Stimulated activated CD8-positive, alpha-beta memory T cell treated with anti-CD3 and anti-CD28 coated beads, Interleukin-4, amount 100 ng/mL, for 24 hours (primary cell): Measurements from ENCODE around the gene WFDC2.

Experiments
- DNase-seq: peaks from one replicate; pipeline ENCODE4 v3.0.0-alpha.2; 2020; ENCODE audit warnings: low read depth

The WFDC2 gene

DNA sequence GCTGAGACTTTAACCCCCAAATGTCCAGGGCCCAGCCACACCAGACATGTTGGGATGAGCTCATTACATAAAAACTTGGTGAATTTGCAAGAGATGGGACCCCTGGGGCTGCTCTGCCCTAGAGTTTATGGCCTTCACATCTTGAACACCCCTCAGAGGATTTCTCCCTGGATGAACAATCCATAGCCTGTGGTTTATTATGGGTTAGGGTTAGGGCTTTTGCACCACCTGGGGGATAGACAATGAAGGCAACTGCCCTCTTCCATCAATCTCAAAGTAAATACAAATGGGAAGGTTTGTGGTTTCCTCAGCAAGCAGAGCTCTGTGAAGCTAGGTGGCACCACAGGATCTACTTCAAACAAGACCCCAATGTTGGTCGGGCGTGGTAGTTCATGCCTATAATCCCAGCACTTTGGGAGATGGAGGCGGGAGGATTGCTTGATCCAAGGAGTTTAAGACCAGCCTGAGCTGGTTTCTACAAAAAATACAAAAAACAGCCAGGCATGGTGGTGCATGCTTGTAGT lies 28.5 kb downstream of the WFDC2 start:
- DNase-seq = no peak

- no peak for DNase-seq
These were observed 30.5 kb downstream of the WFDC2 start for GRCh38 chr20:45500022-45500421.

DNA sequence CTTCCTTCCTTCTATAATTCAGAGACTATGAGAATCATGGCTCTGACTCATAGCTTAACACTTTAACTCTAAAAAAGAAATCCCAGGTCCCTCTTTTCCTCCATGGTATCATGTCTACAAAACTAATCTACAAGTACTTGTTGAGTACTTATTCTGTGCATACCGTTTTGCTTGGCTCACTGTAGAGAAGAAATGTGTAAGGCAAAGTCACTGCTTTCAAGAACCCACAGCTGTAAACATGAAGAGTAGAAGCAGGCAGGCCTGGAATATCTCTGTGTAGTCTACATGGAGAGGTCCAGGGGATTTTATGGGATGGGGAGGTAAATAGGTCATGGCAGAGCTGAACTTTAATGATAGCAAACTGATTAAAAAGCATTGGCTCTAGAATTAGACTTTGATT lies 32.0 kb downstream of the WFDC2 start:
- DNase-seq = no peak

GRCh38 chr20:45502561-45502960 lies 33.0 kb downstream of the WFDC2 start:
- DNase-seq = no peak

GRCh38 chr20:45503403-45503802 lies 33.9 kb downstream of the WFDC2 start:
- no peak for DNase-seq

DNA sequence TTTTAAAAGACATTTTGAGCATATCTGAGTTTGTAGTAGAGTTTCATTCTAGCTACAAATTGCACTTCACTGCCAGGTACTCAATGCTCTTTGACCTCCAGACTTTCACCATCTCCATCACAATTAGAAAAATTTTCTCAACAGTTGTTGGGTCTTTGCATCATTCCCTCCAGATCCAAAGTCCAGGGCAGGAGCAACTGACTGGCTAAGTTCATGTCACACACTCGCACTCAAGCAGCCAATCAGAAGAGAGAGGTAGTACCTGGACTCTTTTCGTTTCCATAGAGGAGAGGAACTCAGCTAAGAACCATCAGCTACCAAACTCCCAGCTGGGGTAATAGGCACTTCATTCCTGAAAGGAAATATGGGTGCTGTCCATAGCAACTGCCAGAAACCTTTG lies 36.8 kb downstream of the WFDC2 start:
- no peak for DNase-seq

GRCh38 chr20:45507011-45507820 lies 37.7 kb downstream of the WFDC2 start:
- no peak for DNase-seq

DNA sequence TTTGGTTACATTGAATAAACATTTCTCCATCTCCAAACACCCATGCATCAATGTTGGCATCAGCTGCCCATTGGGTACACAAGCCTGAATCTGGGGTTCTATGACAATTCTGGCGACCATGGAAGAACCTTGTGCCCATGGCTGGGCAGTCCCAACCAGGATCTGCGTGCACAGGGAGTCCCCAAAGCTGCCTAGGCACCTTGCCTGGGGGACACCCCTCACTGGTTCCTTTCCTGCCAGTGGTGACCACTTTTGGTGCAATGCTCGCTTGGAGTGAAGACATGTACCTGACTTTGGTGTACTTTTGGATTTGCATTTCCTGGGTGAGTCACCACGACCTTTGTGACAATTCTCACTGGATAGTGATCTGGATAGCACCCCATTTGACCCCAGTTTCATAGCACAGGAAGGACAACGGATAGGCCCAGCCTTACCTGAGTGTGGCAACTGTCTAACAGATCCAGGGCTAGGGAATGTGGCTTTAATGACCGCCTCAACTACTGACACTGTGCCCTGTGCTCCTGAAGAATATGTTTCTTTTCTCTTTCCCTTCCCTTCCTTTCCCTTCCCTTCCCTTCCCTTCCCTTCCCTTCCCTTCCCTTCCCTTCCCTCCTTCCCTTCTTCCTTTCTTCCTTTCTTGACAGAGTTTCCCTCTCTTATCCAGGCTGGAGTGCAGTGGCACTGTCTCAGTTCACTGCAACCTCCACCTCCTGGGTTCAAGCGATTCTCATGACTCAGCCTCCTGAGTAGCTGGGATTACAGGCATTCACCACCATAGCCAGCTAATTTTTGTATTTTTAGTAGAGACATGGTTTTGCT lies 38.7 kb downstream of the WFDC2 start:
- no peak for DNase-seq

DNA sequence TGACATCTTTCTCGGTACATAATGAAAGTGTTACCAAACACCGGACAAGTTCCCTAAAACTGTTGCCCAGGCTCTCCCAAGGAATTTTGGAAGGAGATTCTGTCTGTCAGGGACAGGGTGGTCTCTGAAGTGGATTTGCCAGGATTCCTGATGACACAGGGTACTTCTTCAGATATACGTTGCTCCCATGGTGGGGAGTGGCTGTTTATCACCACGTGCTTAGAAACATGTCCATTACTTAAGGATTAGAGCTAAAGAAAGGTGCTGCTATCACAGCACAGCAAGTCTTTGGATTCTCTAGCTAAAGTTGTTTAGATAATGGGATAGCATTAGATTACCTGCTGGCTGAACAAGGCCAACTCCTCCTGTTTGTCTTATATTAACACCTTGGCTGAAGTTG lies 39.5 kb downstream of the WFDC2 start:
- no peak for DNase-seq

DNA sequence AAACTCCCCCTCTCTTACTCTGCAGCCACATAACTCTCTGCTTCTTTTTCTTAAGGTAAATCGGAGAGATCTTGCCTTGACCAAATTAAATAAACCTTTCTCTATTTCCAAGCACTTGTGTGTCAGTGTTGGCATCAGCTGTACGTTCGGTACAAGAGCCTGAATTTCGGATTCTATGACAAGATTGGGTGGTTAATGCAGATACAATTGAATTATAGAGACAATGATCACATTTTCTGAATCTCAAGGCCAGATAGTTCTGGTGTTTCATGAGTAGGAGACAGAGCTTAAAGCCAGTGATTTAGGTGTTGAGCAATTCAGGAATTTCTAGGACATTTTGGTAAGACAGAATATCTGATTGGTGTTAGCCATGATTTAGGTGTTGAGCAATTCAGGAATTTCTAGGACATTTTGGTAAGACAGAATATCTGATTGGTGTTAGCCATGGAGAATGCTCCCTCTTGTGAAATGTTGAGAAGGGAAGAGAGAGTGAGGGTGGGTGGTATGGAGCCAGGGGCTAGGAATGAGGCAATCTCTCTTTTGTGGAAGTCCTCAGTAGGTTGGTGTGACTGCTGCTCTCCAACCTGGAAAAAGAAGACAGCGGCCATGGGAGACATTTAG lies 40.8 kb downstream of the WFDC2 start:
- no peak for DNase-seq

DNA sequence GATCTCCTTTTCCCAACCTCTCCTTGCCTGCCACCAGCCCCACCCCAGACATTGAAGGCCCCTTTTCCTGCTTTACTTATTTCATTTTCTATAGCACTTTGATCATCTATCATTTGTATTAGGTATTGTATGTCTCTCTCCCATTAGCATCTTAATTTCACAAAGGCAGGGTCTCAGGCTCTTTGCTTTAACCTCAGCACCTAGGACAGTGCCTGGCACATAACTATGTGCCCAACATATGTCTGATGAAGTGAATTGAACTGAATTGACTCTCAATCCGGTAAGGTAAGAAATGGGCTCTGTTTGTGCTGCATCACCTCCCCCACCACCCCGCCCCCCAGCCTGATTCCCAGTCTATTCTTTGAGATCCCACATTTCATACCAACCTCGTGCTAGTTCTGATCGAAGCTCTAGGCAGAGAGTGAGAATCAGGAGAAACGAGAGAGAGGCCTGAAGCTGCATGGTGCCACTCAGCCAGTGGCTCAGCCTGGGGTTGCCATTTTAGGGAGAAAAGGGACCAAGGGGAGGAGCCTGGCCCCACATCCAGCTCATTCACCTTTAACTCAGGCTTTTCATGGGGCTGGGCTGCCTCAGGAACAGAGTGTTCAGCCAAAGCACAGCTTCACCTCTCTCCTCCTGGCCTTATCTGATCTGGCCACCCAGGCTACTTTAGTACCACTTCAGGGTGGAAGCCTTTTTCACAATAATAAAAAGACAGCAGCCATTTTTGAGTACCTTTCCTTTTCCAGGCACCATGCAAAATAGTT lies 45.8 kb downstream of the WFDC2 start, which contains the start of gene SPINT3:
Gene SPINT3 (minus strand): TSS at position 476 of the 767 bp plus-strand sequence. CDS start 14 bp downstream, at position 462.
- no peak for DNase-seq

DNA sequence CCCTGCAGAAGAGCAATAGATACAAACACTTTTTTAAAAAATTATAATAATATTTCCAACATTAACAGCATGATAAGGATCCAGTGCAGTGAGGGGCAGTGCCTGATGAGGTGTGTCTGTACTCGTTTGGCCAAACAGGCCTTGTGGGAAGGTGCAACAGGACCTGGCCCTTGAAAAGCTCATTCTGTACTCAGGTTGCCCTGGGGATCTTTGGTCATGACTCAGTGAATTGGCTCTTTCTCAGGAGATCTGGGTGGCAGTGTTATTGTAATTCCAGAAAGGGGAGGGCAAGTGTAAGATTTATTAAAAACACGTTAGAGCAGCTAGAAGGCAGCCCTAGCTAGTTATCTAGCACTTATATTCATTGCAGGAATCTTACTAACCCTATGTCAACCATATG lies 48.7 kb downstream of the WFDC2 start:
- no peak for DNase-seq

DNA sequence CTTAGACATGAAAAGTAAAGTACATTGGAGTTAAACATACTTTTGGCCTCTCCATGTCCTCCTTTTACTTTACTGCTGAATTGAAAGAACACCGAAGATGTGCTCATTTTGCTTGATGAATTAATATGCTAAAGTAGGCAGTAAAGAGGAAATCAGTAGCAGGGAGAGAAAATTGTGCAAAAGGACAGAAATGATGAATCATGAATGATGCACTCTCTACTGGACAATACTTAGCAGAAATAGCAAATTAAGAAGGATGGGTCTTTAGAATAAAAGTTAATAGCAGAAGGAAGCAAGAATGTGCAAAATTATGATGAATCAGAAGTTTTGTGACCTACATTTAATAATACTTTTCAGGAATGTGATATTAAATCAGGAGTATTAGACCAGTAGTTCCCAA lies 54.3 kb downstream of the WFDC2 start:
- DNase-seq = no peak

- no peak for DNase-seq
These were observed 57.7 kb downstream of the WFDC2 start for GRCh38 chr20:45527294-45527693.
